H9 (cell line): Measurements from ENCODE around the gene ABCD3. TPM values are rescaled to one million over a fixed set of nuclear protein-coding genes. Genes with fewer than 3 reads are reported as not detected.

Source experiments
- DNase-seq: peaks from one replicate; pipeline ENCODE4 v3.0.0-alpha.2; 2017
- H2AFZ ChIP-seq: one replicate; pipeline ENCODE4 v1.6.1; 2013; ENCODE audit warnings: mild to moderate bottlenecking, low read length, control low read depth, moderate library complexity
- H2AK5ac ChIP-seq: 2 replicates; pipeline ENCODE4 v1.6.1; 2013; ENCODE audit warnings: low read length, control low read depth, mixed read lengths; ENCODE audit not compliant: insufficient read length
- H2BK120ac ChIP-seq: one replicate; pipeline ENCODE4 v1.6.1; 2013; ENCODE audit warnings: low read depth, mild to moderate bottlenecking, low read length, control low read depth, inconsistent platforms; ENCODE audit not compliant: poor library complexity, severe bottlenecking
- H2BK12ac ChIP-seq: 2 replicates; pipeline ENCODE4 v1.6.1; 2013; ENCODE audit warnings: low read length, control low read depth, mixed read lengths, low read depth; ENCODE audit not compliant: insufficient read length
- H2BK15ac ChIP-seq: 2 replicates; pipeline ENCODE4 v1.6.1; 2013; ENCODE audit warnings: low read depth, low read length, control low read depth
- H2BK20ac ChIP-seq: one replicate; pipeline ENCODE4 v1.6.1; 2013; ENCODE audit warnings: low read depth, mild to moderate bottlenecking, low read length, control low read depth, inconsistent platforms; ENCODE audit not compliant: poor library complexity, severe bottlenecking
- H2BK5ac ChIP-seq: 2 replicates; pipeline ENCODE4 v1.6.1; 2013; ENCODE audit warnings: low read length, control low read depth, mixed read lengths; ENCODE audit not compliant: insufficient read length
- H3K14ac ChIP-seq: 2 replicates; pipeline ENCODE4 v1.6.1; 2013; ENCODE audit warnings: low read length, control low read depth; ENCODE audit not compliant: insufficient read depth
- H3K18ac ChIP-seq: 2 replicates; pipeline ENCODE4 v1.6.1; 2013; ENCODE audit warnings: low read depth, mild to moderate bottlenecking, mixed read lengths, low read length, control low read depth; ENCODE audit not compliant: insufficient read length
- H3K23ac ChIP-seq: 2 replicates; pipeline ENCODE4 v1.6.1; 2013; ENCODE audit warnings: low read length, control low read depth, mixed read lengths, low read depth; ENCODE audit not compliant: insufficient read length
- H3K23me2 ChIP-seq: 2 replicates; pipeline ENCODE4 v1.6.1; 2013; ENCODE audit warnings: low read depth, mild to moderate bottlenecking, mixed read lengths, low read length, control low read depth; ENCODE audit not compliant: insufficient read length, poor library complexity, severe bottlenecking
- H3K27ac ChIP-seq: 2 replicates; pipeline ENCODE4 v1.5.1; 2013; ENCODE audit warnings: low read length, control low read depth, mixed read lengths, low read depth; ENCODE audit not compliant: insufficient read length
- H3K27me3 ChIP-seq: 2 replicates; pipeline ENCODE4 v1.6.1; 2013; ENCODE audit warnings: low read length, control low read depth, inconsistent platforms; ENCODE audit not compliant: insufficient read depth
- H3K4ac ChIP-seq: 2 replicates; pipeline ENCODE4 v1.6.1; 2013; ENCODE audit warnings: low read depth, mild to moderate bottlenecking, control low read depth, inconsistent platforms, low read length, moderate library complexity
- H3K4me1 ChIP-seq: 2 replicates; pipeline ENCODE4 v1.6.1; 2013; ENCODE audit warnings: low read length, control low read depth, inconsistent platforms; ENCODE audit not compliant: insufficient read depth
- H3K4me2 ChIP-seq: 2 replicates; pipeline ENCODE4 v1.6.1; 2013; ENCODE audit warnings: low read length, control low read depth, mixed read lengths; ENCODE audit not compliant: insufficient read length, insufficient read depth
- H3K56ac ChIP-seq: 2 replicates; pipeline ENCODE4 v1.6.1; 2013; ENCODE audit warnings: low read depth, mild to moderate bottlenecking, mixed read lengths, low read length, control low read depth; ENCODE audit not compliant: insufficient read length
- H3K79me1 ChIP-seq: 2 replicates; pipeline ENCODE4 v1.6.1; 2013; ENCODE audit warnings: low read depth, mild to moderate bottlenecking, moderate library complexity, low read length, control low read depth, inconsistent platforms; ENCODE audit not compliant: insufficient read depth, poor library complexity, severe bottlenecking
- H3K79me2 ChIP-seq: 2 replicates; pipeline ENCODE4 v1.6.1; 2013; ENCODE audit warnings: low read length, control low read depth, inconsistent platforms; ENCODE audit not compliant: insufficient read depth
- H3K9ac ChIP-seq: 2 replicates; pipeline ENCODE4 v1.6.1; 2013; ENCODE audit warnings: low read length, control low read depth, mixed read lengths; ENCODE audit not compliant: insufficient read length; ENCODE audit errors: extremely low read depth
- H3K9me3 ChIP-seq: one replicate; pipeline ENCODE4 v1.6.1; 2013; ENCODE audit warnings: low read depth, low read length, inconsistent platforms; ENCODE audit not compliant: control insufficient read depth
- H3T11ph ChIP-seq: one replicate; pipeline ENCODE4 v1.6.1; 2013; ENCODE audit warnings: mild to moderate bottlenecking, low read length, control low read depth, inconsistent platforms
- H4K20me1 ChIP-seq: one replicate; pipeline ENCODE4 v1.6.1; 2013; ENCODE audit not compliant: control insufficient read depth, insufficient read length, insufficient read depth
- H4K5ac ChIP-seq: 2 replicates; pipeline ENCODE4 v1.6.1; 2013; ENCODE audit warnings: low read depth, mild to moderate bottlenecking, mixed read lengths, low read length, control low read depth; ENCODE audit not compliant: insufficient read length
- H4K8ac ChIP-seq: replicated peaks from 2 replicates; pipeline ENCODE4 v1.6.1; 2013; ENCODE audit warnings: low read length, control low read depth, mixed read lengths, low read depth; ENCODE audit not compliant: insufficient read length
- H4K91ac ChIP-seq: 2 replicates; pipeline ENCODE4 v1.6.1; 2013; ENCODE audit warnings: low read depth, mild to moderate bottlenecking, moderate library complexity, mixed read lengths, low read length, control low read depth; ENCODE audit not compliant: insufficient read length
- H3K27ac Mint-ChIP-seq, 3 experiments: 2 replicates in 2 of 3; 3 replicates in 1 of 3; pipeline ENCODE4 v1.8.0; 2020 to 2021; ENCODE audit warnings: mixed read lengths in 3 of 3, mild to moderate bottlenecking in 1 of 3, moderate library complexity in 1 of 3
- H3K27me3 Mint-ChIP-seq: 2 replicates; pipeline ENCODE4 v1.8.0; 2021; ENCODE audit warnings: low read depth, mild to moderate bottlenecking, moderate library complexity, mixed read lengths
- H3K36me3 Mint-ChIP-seq, 3 experiments: 2 replicates in 2 of 3; 3 replicates in 1 of 3; pipeline ENCODE4 v1.8.0; 2020 to 2021; ENCODE audit warnings: low read depth in 3 of 3, mixed read lengths in 3 of 3; ENCODE audit not compliant: insufficient read depth in 1 of 3
- H3K4me1 Mint-ChIP-seq, 2 experiments: 2 replicates each; pipeline ENCODE4 v1.8.0; 2020; ENCODE audit warnings: mixed read lengths in 2 of 2
- H3K4me3 Mint-ChIP-seq, 2 experiments: 2 replicates in 1 of 2; 3 replicates in 1 of 2; pipeline ENCODE4 v1.8.0; 2020 to 2021; ENCODE audit warnings: mild to moderate bottlenecking in 2 of 2, mixed read lengths in 2 of 2, moderate library complexity in 1 of 2
- H3K9me3 Mint-ChIP-seq, 2 experiments: 2 replicates in 1 of 2; 3 replicates in 1 of 2; pipeline ENCODE4 v1.8.0; 2020; ENCODE audit warnings: mild to moderate bottlenecking in 2 of 2, mixed read lengths in 2 of 2, moderate library complexity in 1 of 2
- WGBS: extraction: QIAGEN DNeasy Blood & Tissue Kit; methylation state at CpG from one replicate; pipeline ENCODE4 v1.1.7; 2013; ENCODE audit warnings: missing lambda C conversion rate, low lambda C conversion rate, mixed read lengths; ENCODE audit not compliant: insufficient read length; ENCODE audit errors: extremely low coverage; 5-methylcytosine and 5-hydroxymethylcytosine counted together
- total RNA-seq: library from RNA; stranded (reverse); gene quantifications from 2 replicates; pipeline ENCODE4 v1.2.1, GENCODE V29; 2021
- TF ChIP-seq, protein P1 (sequence below): fragments of 200-600 bp; sonication (generic); conservative IDR thresholded peaks from 3 replicates; pipeline ENCODE4 v1.8.0; 2021; ENCODE audit warnings: antibody characterized with exemption, mild to moderate bottlenecking

The ABCD3 gene
- total RNA-seq, 1 experiment from 2014 or later, result 32.0 TPM

- no peak overlapping the region for H2BK20ac ChIP-seq
- no peak overlapping the region for H4K91ac ChIP-seq
- no peaks in the 10 kb centered on the region for H4K20me1 ChIP-seq
- Mint-ChIP-seq H3K4me1 (peaks cover under 1 to 3% of the 10 kb centered on the region in 2 experiments; a peak in 3 of 4 replicates), H3K4me3 (no peak overlapping the region), H3K9me3 (peaks cover 5 to 7% of the 10 kb centered on the region in 2 experiments; a peak in 3 of 5 replicates), H3K36me3 (peaks cover 19 to 21% (median 19%) of the 10 kb centered on the region in 3 experiments), H3K27me3 (no peaks in the 10 kb centered on the region), H3K27ac (0 out of 7 replicates have a peak overlapping the region, but pooled peaks of 1 of the 3 experiments have one; percentile 11)
- H3K9me3 ChIP-seq, result no peaks in the 10 kb centered on the region
- TF ChIP-seq, protein P1, sequence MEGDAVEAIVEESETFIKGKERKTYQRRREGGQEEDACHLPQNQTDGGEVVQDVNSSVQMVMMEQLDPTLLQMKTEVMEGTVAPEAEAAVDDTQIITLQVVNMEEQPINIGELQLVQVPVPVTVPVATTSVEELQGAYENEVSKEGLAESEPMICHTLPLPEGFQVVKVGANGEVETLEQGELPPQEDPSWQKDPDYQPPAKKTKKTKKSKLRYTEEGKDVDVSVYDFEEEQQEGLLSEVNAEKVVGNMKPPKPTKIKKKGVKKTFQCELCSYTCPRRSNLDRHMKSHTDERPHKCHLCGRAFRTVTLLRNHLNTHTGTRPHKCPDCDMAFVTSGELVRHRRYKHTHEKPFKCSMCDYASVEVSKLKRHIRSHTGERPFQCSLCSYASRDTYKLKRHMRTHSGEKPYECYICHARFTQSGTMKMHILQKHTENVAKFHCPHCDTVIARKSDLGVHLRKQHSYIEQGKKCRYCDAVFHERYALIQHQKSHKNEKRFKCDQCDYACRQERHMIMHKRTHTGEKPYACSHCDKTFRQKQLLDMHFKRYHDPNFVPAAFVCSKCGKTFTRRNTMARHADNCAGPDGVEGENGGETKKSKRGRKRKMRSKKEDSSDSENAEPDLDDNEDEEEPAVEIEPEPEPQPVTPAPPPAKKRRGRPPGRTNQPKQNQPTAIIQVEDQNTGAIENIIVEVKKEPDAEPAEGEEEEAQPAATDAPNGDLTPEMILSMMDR, result no peak
- H3K56ac ChIP-seq, result no peak overlapping the region
- no peaks in the 10 kb centered on the region for H3K27me3 ChIP-seq
- H3K18ac ChIP-seq, result no peak overlapping the region
- H3K79me2 ChIP-seq, result no peaks in the 10 kb centered on the region
- H3K23ac ChIP-seq, result no peak overlapping the region
- WGBS, result no CpG with 5 or more reads among the region's 2 CpGs
- H3K4me2 ChIP-seq, result no peak overlapping the region
- H2BK5ac ChIP-seq, result no peak overlapping the region
- H3T11ph ChIP-seq, result no peak overlapping the region
- H3K9ac ChIP-seq, result no peak overlapping the region
- no peak for DNase-seq
- no peaks in the 10 kb centered on the region for H3K23me2 ChIP-seq
- H2BK120ac ChIP-seq, result no peak overlapping the region
- no peaks in the 10 kb centered on the region for H3K4me1 ChIP-seq
- no peak overlapping the region for H4K8ac ChIP-seq
- no peak overlapping the region for H2BK15ac ChIP-seq
- H3K14ac ChIP-seq, result no peak overlapping the region
- H3K4ac ChIP-seq, result no peak overlapping the region
- no peaks in the 10 kb centered on the region for H3K79me1 ChIP-seq
- no peak overlapping the region for H2AK5ac ChIP-seq
- no peak overlapping the region for H2BK12ac ChIP-seq
- no peak overlapping the region for H4K5ac ChIP-seq
- no peak overlapping the region for H3K27ac ChIP-seq
- H2AFZ ChIP-seq, result no peak overlapping the region
Measured at GRCh38 chr1:94462606-94463005, 44.4 kb downstream of the ABCD3 start.
